ENCODE measurements around the gene GDF7. TPM values are rescaled to one million over a fixed set of nuclear protein-coding genes. Genes with fewer than 3 reads are reported as not detected.

The GDF7 gene
- total and polyA plus RNA-seq, 7 experiments from 2014 or later = 0.01 to 0.20 (median 0.05) TPM; not detected in 2

DNA sequence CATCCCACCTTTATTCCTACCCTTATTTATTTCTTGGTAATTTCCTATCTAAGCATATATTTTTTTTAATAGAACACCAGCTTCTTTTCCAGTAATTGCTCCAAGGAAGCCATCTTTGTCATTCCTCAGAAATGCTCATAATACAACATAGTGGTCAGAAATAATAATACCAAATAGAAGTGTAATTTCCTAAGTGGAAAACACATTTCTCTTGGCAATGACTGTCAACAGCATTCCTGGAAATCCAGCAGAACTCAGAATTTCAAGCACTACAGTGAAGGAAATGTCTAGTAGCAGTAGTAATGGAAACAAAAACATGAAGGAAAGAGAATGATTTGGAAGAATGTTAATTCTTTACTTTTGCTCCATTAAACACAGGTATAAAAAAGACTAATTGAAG lies 56.6 kb downstream of the GDF7 start:
- no peaks in the 10 kb centered on the region for H3K27me3 Mint-ChIP-seq
- H3K27ac Mint-ChIP-seq = no peak overlapping the region
- ChIA-PET POLR2A (no interaction called here), CTCF (no interaction called here)
- Histone ChIP-seq H3K4me1 (ENCODE audit: control insufficient read depth in 2 of 2, insufficient read depth in 2 of 2, low read length in 2 of 2) (no peaks in the 10 kb centered on the region), H3K27ac (ENCODE audit: low read depth, low read length) (no peak overlapping the region), H3K36me3 (ENCODE audit: control insufficient read depth in 2 of 3, insufficient read depth in 3 of 3, low read length in 3 of 3) (no peaks in the 10 kb centered on the region), H3K4me3 (ENCODE audit: low read length) (no peak overlapping the region), H3K27me3 (ENCODE audit: control insufficient read depth in 2 of 2, insufficient read depth in 2 of 2, low read length in 2 of 2) (no peaks in the 10 kb centered on the region), H3K9me3 (ENCODE audit: control insufficient read depth in 2 of 3, low read length in 3 of 3) (no peaks in the 10 kb centered on the region)
- DNase-seq (no peak), ATAC-seq (no peak)
- H3K36me3 Mint-ChIP-seq = peaks cover 10 to 80% (median 66%) of the 10 kb centered on the region in 5 donors
- H3K4me1 Mint-ChIP-seq = peaks cover 0 to 9% (median 0%) of the 10 kb centered on the region in 7 donors
- intact Hi-C loops (cut with micrococcal nuclease) = no loop called here
- H3K4me3 Mint-ChIP-seq = no peak overlapping the region
- H3K9me3 Mint-ChIP-seq = peaks cover 0 to 31% (median 5%) of the 10 kb centered on the region in 11 donors

- ChIA-PET POLR2A (no interaction called here), CTCF (no interaction called here)
- H3K36me3 Mint-ChIP-seq = peaks cover 10 to 77% (median 57%) of the 10 kb centered on the region in 5 donors
Measured at GRCh38 chr2:20724500-20725053, 57.6 kb downstream of the GDF7 start.

GRCh38 chr2:20725782-20726181 lies 58.8 kb downstream of the GDF7 start:
- POLR2A ChIA-PET = no interaction called here
- CTCF ChIA-PET = no interaction called here
- H3K36me3 Mint-ChIP-seq = peaks cover 10 to 70% (median 50%) of the 10 kb centered on the region in 5 donors

More at GRCh38 chr2:20724500-20725053, 57.6 kb downstream of the GDF7 start:
- Mint-ChIP-seq H3K4me1 (peaks cover 0 to 6% (median 0%) of the 10 kb centered on the region in 7 donors), H3K9me3 (peaks cover 0 to 21% (median 5%) of the 10 kb centered on the region in 11 donors), H3K4me3 (no peak overlapping the region), H3K27me3 (no peaks in the 10 kb centered on the region), H3K27ac (no peak overlapping the region)
- intact Hi-C loops (cut with micrococcal nuclease) = no loop called here
- Histone ChIP-seq H3K27ac (ENCODE audit: low read depth, low read length) (no peak overlapping the region), H3K4me3 (ENCODE audit: low read length) (no peak overlapping the region), H3K36me3 (ENCODE audit: control insufficient read depth in 2 of 3, insufficient read depth in 3 of 3, low read length in 3 of 3) (no peaks in the 10 kb centered on the region), H3K9me3 (ENCODE audit: control insufficient read depth in 2 of 3, low read length in 3 of 3) (no peaks in the 10 kb centered on the region), H3K4me1 (ENCODE audit: control insufficient read depth in 2 of 2, insufficient read depth in 2 of 2, low read length in 2 of 2) (no peaks in the 10 kb centered on the region), H3K27me3 (ENCODE audit: control insufficient read depth in 2 of 2, insufficient read depth in 2 of 2, low read length in 2 of 2) (no peaks in the 10 kb centered on the region)
- ATAC-seq (no peak), DNase-seq (no peak)

GRCh38 chr2:20726913-20727312 lies 60.0 kb downstream of the GDF7 start:
- Histone ChIP-seq H3K4me3 (ENCODE audit: low read length) (no peak overlapping the region), H3K4me1 (ENCODE audit: control insufficient read depth in 2 of 2, insufficient read depth in 2 of 2, low read length in 2 of 2) (no peaks in the 10 kb centered on the region), H3K9me3 (ENCODE audit: control insufficient read depth in 2 of 3, low read length in 3 of 3) (no peaks in the 10 kb centered on the region), H3K27ac (ENCODE audit: low read depth, low read length) (no peak overlapping the region), H3K27me3 (ENCODE audit: control insufficient read depth in 2 of 2, insufficient read depth in 2 of 2, low read length in 2 of 2) (no peaks in the 10 kb centered on the region), H3K36me3 (ENCODE audit: control insufficient read depth in 2 of 3, insufficient read depth in 3 of 3, low read length in 3 of 3) (no peaks in the 10 kb centered on the region)
- H3K4me1 Mint-ChIP-seq = peaks cover 0 to 3% (median 0%) of the 10 kb centered on the region in 7 donors
- intact Hi-C loops (cut with micrococcal nuclease) = no loop called here
- DNase-seq (no peak), ATAC-seq (no peak)
- H3K9me3 Mint-ChIP-seq = peaks cover 0 to 5% (median 0%) of the 10 kb centered on the region in 11 donors
- no peak overlapping the region for H3K4me3 Mint-ChIP-seq
- no peaks in the 10 kb centered on the region for H3K27me3 Mint-ChIP-seq
- CTCF ChIA-PET = no interaction called here
- POLR2A ChIA-PET = no interaction called here
- no peak overlapping the region for H3K27ac Mint-ChIP-seq
- peaks cover 10 to 64% (median 48%) of the 10 kb centered on the region in 5 donors for H3K36me3 Mint-ChIP-seq

More at GRCh38 chr2:20725782-20726181, 58.8 kb downstream of the GDF7 start:
- H3K4me1 ChIP-seq (ENCODE audit: control insufficient read depth in 2 of 2, insufficient read depth in 2 of 2, low read length in 2 of 2) = no peaks in the 10 kb centered on the region
- Mint-ChIP-seq H3K9me3 (peaks cover 0 to 13% (median 3%) of the 10 kb centered on the region in 11 donors), H3K27ac (no peak overlapping the region), H3K4me3 (no peak overlapping the region), H3K4me1 (peaks cover 0 to 4% (median 0%) of the 10 kb centered on the region in 7 donors), H3K27me3 (no peaks in the 10 kb centered on the region)
- H3K4me3 ChIP-seq (ENCODE audit: low read length) = no peak overlapping the region
- no peaks in the 10 kb centered on the region for H3K36me3 ChIP-seq (ENCODE audit: control insufficient read depth in 2 of 3, insufficient read depth in 3 of 3, low read length in 3 of 3)
- no peak for ATAC-seq
- intact Hi-C loops (cut with micrococcal nuclease) = no loop called here
- no peaks in the 10 kb centered on the region for H3K27me3 ChIP-seq (ENCODE audit: control insufficient read depth in 2 of 2, insufficient read depth in 2 of 2, low read length in 2 of 2)
- no peaks in the 10 kb centered on the region for H3K9me3 ChIP-seq (ENCODE audit: control insufficient read depth in 2 of 3, low read length in 3 of 3)
- no peak overlapping the region for H3K27ac ChIP-seq (ENCODE audit: low read depth, low read length)
- no peak for DNase-seq

DNA sequence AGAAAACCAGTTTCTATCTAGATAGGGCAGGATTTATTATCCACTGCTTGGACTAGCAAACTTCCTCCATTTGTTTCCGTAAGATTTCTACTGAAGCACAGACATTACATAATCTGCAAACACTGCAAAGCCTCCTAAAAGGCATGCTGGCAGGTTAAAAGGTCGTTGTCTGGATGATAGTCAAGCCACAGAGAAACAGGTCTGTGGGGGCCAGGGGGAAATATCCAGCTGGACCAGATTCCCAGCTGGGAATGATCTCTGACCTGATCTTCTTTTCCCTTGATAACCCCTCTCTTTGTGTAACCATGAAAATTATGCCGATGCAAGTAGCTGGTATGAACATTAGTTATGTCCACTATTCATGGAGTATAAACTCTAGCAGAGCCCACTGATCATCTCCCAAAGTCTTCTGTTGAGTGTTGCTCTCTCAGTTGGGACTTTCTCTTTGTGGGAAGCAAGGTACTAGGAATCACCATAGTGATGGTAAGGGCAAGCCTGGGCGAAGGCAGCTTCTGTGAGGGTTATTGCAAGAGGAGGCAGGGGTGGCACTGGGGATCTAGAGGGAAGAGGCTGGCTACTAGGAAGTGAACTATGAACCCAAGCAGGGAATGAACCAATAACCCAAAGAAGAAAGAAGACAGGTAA lies 61.3 kb downstream of the GDF7 start:
- Histone ChIP-seq H3K9me3 (ENCODE audit: control insufficient read depth in 2 of 3, low read length in 3 of 3) (no peaks in the 10 kb centered on the region), H3K4me1 (ENCODE audit: control insufficient read depth in 2 of 2, insufficient read depth in 2 of 2, low read length in 2 of 2) (no peaks in the 10 kb centered on the region), H3K27ac (ENCODE audit: low read depth, low read length) (no peak overlapping the region), H3K27me3 (ENCODE audit: control insufficient read depth in 2 of 2, insufficient read depth in 2 of 2, low read length in 2 of 2) (no peaks in the 10 kb centered on the region), H3K36me3 (ENCODE audit: control insufficient read depth in 2 of 3, insufficient read depth in 3 of 3, low read length in 3 of 3) (no peaks in the 10 kb centered on the region), H3K4me3 (ENCODE audit: low read length) (no peak overlapping the region)
- Mint-ChIP-seq H3K9me3 (peaks cover 0 to 5% (median 0%) of the 10 kb centered on the region in 11 donors), H3K27me3 (no peaks in the 10 kb centered on the region), H3K4me1 (peaks cover 0 to 4% (median 0%) of the 10 kb centered on the region in 7 donors), H3K36me3 (peaks cover 8 to 58% (median 45%) of the 10 kb centered on the region in 5 donors), H3K27ac (no peak overlapping the region), H3K4me3 (no peak overlapping the region)
- ATAC-seq = no peak
- DNase-seq = no peak
- ChIA-PET POLR2A (no interaction called here), CTCF (interaction anchor here (0.6 kb wide), 1 partner anchor 58 kb away, joined by 6 read pairs; no protein-coding TSS in a partner anchor)
- intact Hi-C loops (cut with micrococcal nuclease) = no loop called here

Other genes starting within 250 kb of the GDF7 start
- 100 to 1,000 TPM in 1 of 5 experiments, 10 to 100 TPM in 2, 1 to 10 TPM in 2; 2.5 to 244 (median 11.7) TPM for gene RHOB, start 220.1 kb upstream of the GDF7 start, total RNA-seq
- gene RHOB, start 220.1 kb upstream of the GDF7 start, polyA plus RNA-seq = under 1 TPM; 0.64 to 0.71 TPM
- 10 to 100 TPM; 12.0 to 19.0 (median 18.3) TPM for gene HS1BP3, start 16.0 kb upstream of the GDF7 start, total RNA-seq
- gene HS1BP3, start 16.0 kb upstream of the GDF7 start, polyA plus RNA-seq = 10 to 100 TPM; 13.8 to 17.3 TPM
- gene LDAH, start 156.0 kb downstream of the GDF7 start, total RNA-seq = 10 to 100 TPM; 11.1 to 29.8 (median 18.4) TPM
- gene LDAH, start 156.0 kb downstream of the GDF7 start, polyA plus RNA-seq = 10 to 100 TPM in 1 of 2 donors, 1 to 10 TPM in 1; 8.6 to 15.8 TPM